HCT116 (cell line): ENCODE data around the gene PXDN. TPM values are rescaled to one million over a fixed set of nuclear protein-coding genes. Genes with fewer than 3 reads are reported as not detected.

Experiments used
- ATAC-seq: fragments of 200-7000 bp; cut with Tn5 transposase; 2 replicates; pipeline ENCODE4 v1.9.1; 2020; ENCODE audit warnings: mild to moderate bottlenecking, moderate library complexity
- BruUV-seq: library from RNA; stranded (reverse); fragments of 400-500 nt; replicated peaks from 2 replicates; lab custom pipeline; 2021; lab: Mats Ljungman, UMichigan
- CTCF ChIA-PET: fragments of 300-600 bp; sonication (Branson Sonifier 250); formaldehyde crosslinking; loops from one replicate; lab custom pipeline; 2021; ENCODE audit warnings: antibody characterized with exemption; lab: Charles Lee
- POLR2A ChIA-PET: fragments of 300-600, 350-600 bp; sonication (Branson Sonifier 250); formaldehyde crosslinking; loops from one replicate; lab custom pipeline; 2021; ENCODE audit warnings: antibody characterized with exemption; lab: Charles Lee
- RAD21 ChIA-PET, 2 experiments: fragments of 300-600 bp; sonication (Branson Sonifier 250); formaldehyde crosslinking; loops; one replicate each; lab custom pipeline; 2023; ENCODE audit warnings: low total read pairs in 2 of 2; ENCODE audit not compliant: uncharacterized antibody in 2 of 2, unreplicated experiment in 2 of 2, low non-redundant PET in 1 of 2; lab: Charles Lee
- DNase-seq: peaks from one replicate; pipeline ENCODE4 v3.0.0-alpha.2; 2010; ENCODE audit warnings: low read depth, low spot score
- H2AFZ ChIP-seq: fragments of 200-600 bp; shearing (Covaris generic), sonication (generic); 2 replicates; pipeline ENCODE4 v1.6.1; 2017; ENCODE audit warnings: low read depth, mixed run types, mixed read lengths, antibody characterized with exemption, low read length; ENCODE audit not compliant: poor library complexity, severe bottlenecking
- H3K27ac ChIP-seq: 2 replicates; pipeline ENCODE4 v1.5.1; 2012; ENCODE audit warnings: low read depth, low read length
- H3K27me3 ChIP-seq: fragments of 200-600 bp; sonication (generic); 2 replicates; pipeline ENCODE4 v1.6.1; 2016; ENCODE audit warnings: mixed run types, low read length, mixed read lengths; ENCODE audit not compliant: insufficient read depth
- H3K36me3 ChIP-seq, 2 experiments: fragments of 200-500 bp in 1 of 2; fragments of 200-600 bp in 1 of 2; sonication (Bioruptor generic) in 1 of 2; sonication (generic) in 1 of 2; 2 replicates each; pipeline versions ENCODE4 v1.5.1 to v1.6.1; 2014 to 2016; ENCODE audit warnings: low read length in 2 of 2, inconsistent platforms in 1 of 2, mixed read lengths in 1 of 2, mixed run types in 1 of 2; ENCODE audit not compliant: insufficient read depth in 2 of 2, control insufficient read depth in 1 of 2
- H3K4me1 ChIP-seq, 2 experiments: fragments of 200-600 bp in 1 of 2; sonication (generic) in 1 of 2; 2 replicates each; pipeline versions ENCODE4 v1.5.1 to v1.6.1; 2012 to 2017; ENCODE audit warnings: low read length in 2 of 2, inconsistent platforms in 1 of 2, mild to moderate bottlenecking in 1 of 2, mixed read lengths in 1 of 2, mixed run types in 1 of 2, moderate library complexity in 1 of 2; ENCODE audit not compliant: insufficient read depth in 2 of 2, control insufficient read depth in 1 of 2
- H3K4me2 ChIP-seq: fragments of 200-600 bp; sonication (generic); 2 replicates; pipeline ENCODE4 v1.6.1; 2017; ENCODE audit warnings: mixed run types, low read length, mixed read lengths
- H3K4me3 ChIP-seq, 2 experiments: fragments of 200-600 bp in 1 of 2; sonication (generic) in 1 of 2; replicated peaks in 1 of 2; 2 replicates each; pipeline ENCODE4 v1.5.1; 2011 to 2016; ENCODE audit warnings: low read length in 2 of 2, control low read depth in 1 of 2, low read depth in 1 of 2, mild to moderate bottlenecking in 1 of 2, mixed read lengths in 1 of 2, mixed run types in 1 of 2
- H3K79me2 ChIP-seq: fragments of 200-600 bp; sonication (generic); 2 replicates; pipeline ENCODE4 v1.6.1; 2017; ENCODE audit warnings: mild to moderate bottlenecking, mixed run types, low read length, moderate library complexity, mixed read lengths; ENCODE audit not compliant: insufficient read depth
- H3K9ac ChIP-seq: fragments of 200-600 bp; sonication (generic); 2 replicates; pipeline ENCODE4 v1.6.1; 2016; ENCODE audit warnings: low read length, mixed read lengths
- H3K9me2 ChIP-seq: fragments of 200-600 bp; sonication (generic), shearing (Covaris generic); 2 replicates; pipeline ENCODE4 v1.6.1; 2017; ENCODE audit warnings: mixed run types, mild to moderate bottlenecking, moderate library complexity; ENCODE audit not compliant: insufficient read depth
- H3K9me3 ChIP-seq, 2 experiments: fragments of 200-500 bp in 1 of 2; fragments of 200-600 bp in 1 of 2; sonication (Bioruptor generic) in 1 of 2; sonication (generic) in 1 of 2; 2 replicates each; pipeline ENCODE4 v1.6.1; 2014 to 2017; ENCODE audit warnings: low read length in 2 of 2, mixed read lengths in 2 of 2, inconsistent platforms in 1 of 2, low read depth in 1 of 2, mild to moderate bottlenecking in 1 of 2, mixed run types in 1 of 2, moderate library complexity in 1 of 2; ENCODE audit not compliant: control insufficient read depth in 1 of 2, insufficient read depth in 1 of 2
- H4K20me1 ChIP-seq: fragments of 200-600 bp; sonication (generic), shearing (Covaris generic); 2 replicates; pipeline ENCODE4 v1.6.1; 2017; ENCODE audit warnings: mixed run types, mild to moderate bottlenecking, moderate library complexity; ENCODE audit not compliant: insufficient read depth
- ATF3 ChIP-seq: IDR thresholded peaks from 2 replicates; pipeline ENCODE4 v1.6.1; 2012
- CBX3 ChIP-seq: IDR thresholded peaks from 2 replicates; pipeline ENCODE4 v1.6.1; 2012; ENCODE audit warnings: low read depth
- CEBPB ChIP-seq: IDR thresholded peaks from 2 replicates; pipeline ENCODE4 v1.6.1; 2012; ENCODE audit warnings: low read depth
- CTCF ChIP-seq, 3 experiments: fragments of 200-600 bp in 1 of 3; sonication (generic) in 1 of 3; IDR thresholded peaks in 2 of 3; conservative IDR thresholded peaks in 1 of 3; 2 replicates each; pipeline ENCODE4 v1.5.1; 2012 to 2017; ENCODE audit warnings: low read depth in 2 of 3, low read length in 2 of 3, antibody characterized with exemption in 1 of 3, borderline replicate concordance in 1 of 3, control low read depth in 1 of 3, mild to moderate bottlenecking in 1 of 3, mixed read lengths in 1 of 3, mixed run types in 1 of 3, moderate library complexity in 1 of 3; ENCODE audit not compliant: insufficient read depth in 1 of 3
- EGR1 ChIP-seq: IDR thresholded peaks from 2 replicates; pipeline ENCODE4 v1.6.1; 2012; ENCODE audit warnings: low read depth
- ELF1 ChIP-seq: IDR thresholded peaks from 2 replicates; pipeline ENCODE4 v1.6.1; 2012; ENCODE audit warnings: low read depth, borderline replicate concordance
- EZH2 ChIP-seq: fragments of 200-600 bp; sonication (generic); IDR thresholded peaks from 2 replicates; pipeline ENCODE4 v1.6.1; 2017; ENCODE audit warnings: antibody characterized with exemption, mixed run types
- EZH2phosphoT487 ChIP-seq: fragments of 200-600 bp; IDR thresholded peaks from 2 replicates; pipeline ENCODE4 v1.6.1; 2018; ENCODE audit warnings: antibody characterized with exemption, borderline replicate concordance
- FOSL1 ChIP-seq: IDR thresholded peaks from 2 replicates; pipeline ENCODE4 v1.6.1; 2012; ENCODE audit warnings: low read depth
- JUND ChIP-seq: IDR thresholded peaks from 2 replicates; pipeline ENCODE4 v1.6.1; 2012
- POLR2A ChIP-seq: IDR thresholded peaks from 2 replicates; pipeline ENCODE4 v1.7.0; 2011; ENCODE audit warnings: borderline replicate concordance; ENCODE audit not compliant: insufficient read depth, insufficient read length; ENCODE audit errors: extremely low read depth
- POLR2AphosphoS5 ChIP-seq: IDR thresholded peaks from 2 replicates; pipeline ENCODE4 v1.6.1; 2011; ENCODE audit warnings: mild to moderate bottlenecking, low read depth, low read length, moderate library complexity
- SIN3A ChIP-seq: IDR thresholded peaks from 2 replicates; pipeline ENCODE4 v1.6.1; 2012; ENCODE audit warnings: low read depth
- SP1 ChIP-seq: IDR thresholded peaks from 2 replicates; pipeline ENCODE4 v1.6.1; 2012; ENCODE audit warnings: low read depth
- SRF ChIP-seq: IDR thresholded peaks from 2 replicates; pipeline ENCODE4 v1.6.1; 2012; ENCODE audit warnings: low read depth
- TCF7L2 ChIP-seq: IDR thresholded peaks from 2 replicates; pipeline ENCODE4 v1.7.0; 2011; ENCODE audit warnings: borderline replicate concordance, inconsistent platforms; ENCODE audit not compliant: insufficient read depth, insufficient read length; ENCODE audit errors: extremely low read depth
- YY1 ChIP-seq: IDR thresholded peaks from 2 replicates; pipeline ENCODE4 v1.6.1; 2011; ENCODE audit warnings: low read length, low read depth, moderate library complexity, mild to moderate bottlenecking; ENCODE audit not compliant: insufficient replicate concordance; ENCODE audit errors: extremely low read depth
- ZNF274 ChIP-seq: fragments of 200-500 bp; sonication (Bioruptor generic); IDR thresholded peaks from 2 replicates; pipeline ENCODE4 v1.6.1; 2014; ENCODE audit warnings: mild to moderate bottlenecking, low read depth, low read length, inconsistent platforms
- intact Hi-C: fragments of 100-400 bp; cut with micrococcal nuclease; formaldehyde crosslinking; loops from 2 replicates; pipeline ENCODE4 v1.10.0; 2022
- total RNA-seq: library from RNA; stranded (reverse); gene quantifications from one replicate; pipeline ENCODE4 v1.2.1, GENCODE V29; 2021; ENCODE audit not compliant: unreplicated experiment
- TF ChIP-seq, protein P1 (sequence below): IDR thresholded peaks from 2 replicates; pipeline ENCODE4 v1.6.1; 2011; ENCODE audit warnings: mild to moderate bottlenecking, low read length, moderate library complexity; ENCODE audit not compliant: insufficient replicate concordance; ENCODE audit errors: extremely low read depth
- TF ChIP-seq, protein P2 (sequence below): IDR thresholded peaks from 2 replicates; pipeline ENCODE4 v1.6.1; 2012

PXDN gene
- total RNA-seq, 1 experiment from 2014 or later = 10.7 TPM

DNA sequence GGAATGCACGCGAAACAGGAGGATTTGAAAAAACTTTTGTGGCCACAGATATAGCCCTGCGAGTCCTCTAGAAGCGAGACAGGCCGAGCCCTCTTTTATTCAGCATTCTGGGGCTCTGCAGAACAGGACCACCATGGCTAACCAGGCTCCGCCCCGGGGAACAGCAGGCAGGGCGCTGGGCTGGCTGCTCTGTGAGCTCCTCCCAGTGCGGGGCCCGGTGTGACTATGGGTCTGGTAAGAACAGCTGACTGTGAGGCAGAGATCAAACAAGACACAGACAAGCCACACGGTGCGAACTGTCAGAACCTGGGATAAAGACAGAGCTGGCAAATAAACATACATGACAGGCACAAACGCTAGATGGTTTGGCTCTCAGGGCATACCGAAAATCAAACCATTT is 15.5 kb downstream of the PXDN start (continued):
- TF ChIP-seq, protein P1, sequence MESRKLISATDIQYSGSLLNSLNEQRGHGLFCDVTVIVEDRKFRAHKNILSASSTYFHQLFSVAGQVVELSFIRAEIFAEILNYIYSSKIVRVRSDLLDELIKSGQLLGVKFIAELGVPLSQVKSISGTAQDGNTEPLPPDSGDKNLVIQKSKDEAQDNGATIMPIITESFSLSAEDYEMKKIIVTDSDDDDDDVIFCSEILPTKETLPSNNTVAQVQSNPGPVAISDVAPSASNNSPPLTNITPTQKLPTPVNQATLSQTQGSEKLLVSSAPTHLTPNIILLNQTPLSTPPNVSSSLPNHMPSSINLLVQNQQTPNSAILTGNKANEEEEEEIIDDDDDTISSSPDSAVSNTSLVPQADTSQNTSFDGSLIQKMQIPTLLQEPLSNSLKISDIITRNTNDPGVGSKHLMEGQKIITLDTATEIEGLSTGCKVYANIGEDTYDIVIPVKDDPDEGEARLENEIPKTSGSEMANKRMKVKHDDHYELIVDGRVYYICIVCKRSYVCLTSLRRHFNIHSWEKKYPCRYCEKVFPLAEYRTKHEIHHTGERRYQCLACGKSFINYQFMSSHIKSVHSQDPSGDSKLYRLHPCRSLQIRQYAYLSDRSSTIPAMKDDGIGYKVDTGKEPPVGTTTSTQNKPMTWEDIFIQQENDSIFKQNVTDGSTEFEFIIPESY = no peak
- TF ChIP-seq EGR1 (no peak), SP1 (no peak), POLR2A (no peak), EZH2phosphoT487 (no peak), ZNF274 (no peak)

DNA sequence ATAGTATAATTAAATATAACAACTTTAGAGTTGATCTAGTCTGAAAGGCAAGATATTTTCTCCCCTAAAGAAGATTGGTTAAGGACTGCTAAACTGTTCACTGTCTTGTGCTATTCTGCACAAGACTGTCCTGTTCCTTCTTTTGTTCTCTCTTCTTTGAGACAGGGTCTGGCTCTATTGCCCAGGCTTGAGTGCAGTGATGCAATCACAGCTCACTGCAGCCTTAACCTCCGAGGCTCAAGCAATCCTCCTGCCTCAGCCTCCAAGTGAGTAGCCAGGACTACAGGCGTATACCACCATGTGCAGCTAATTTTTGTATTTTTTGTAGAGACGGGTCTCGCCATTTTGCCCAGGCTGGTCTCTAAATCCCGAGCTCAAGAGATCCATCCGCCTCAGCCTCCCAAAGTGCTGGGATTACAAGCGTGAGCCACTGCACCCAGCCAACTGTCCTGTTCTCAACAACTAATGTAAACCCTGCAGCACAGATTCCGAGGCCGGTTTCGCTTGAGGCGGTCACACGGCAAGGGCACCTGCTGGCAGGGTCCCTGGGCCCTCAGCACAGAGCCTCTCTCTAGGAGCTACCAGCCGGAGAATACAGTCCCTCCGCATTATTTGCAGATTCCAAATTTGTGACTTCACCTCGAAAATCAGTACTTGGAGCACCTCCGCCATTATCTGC is 16.4 kb downstream of the PXDN start:
- H3K9me2 ChIP-seq = no peaks in the 10 kb centered on the region
- H3K9ac ChIP-seq = no peak overlapping the region
- H3K4me2 ChIP-seq = no peak overlapping the region
- no peak overlapping the region for H3K4me3 ChIP-seq
- no peaks in the 10 kb centered on the region for H3K4me1 ChIP-seq
- H3K9me3 ChIP-seq = no peaks in the 10 kb centered on the region
- no peak for DNase-seq
- H3K79me2 ChIP-seq = no peaks in the 10 kb centered on the region
- no peak for ATAC-seq
- BruUV-seq = no TSS peak
- intact Hi-C loops = no loop called here
- H3K27me3 ChIP-seq = no peaks in the 10 kb centered on the region
- ChIA-PET RAD21 (no interaction called here), CTCF (no interaction called here), POLR2A (no interaction called here)
- no peaks in the 10 kb centered on the region for H4K20me1 ChIP-seq
- H3K27ac ChIP-seq = no peak overlapping the region
- no peak overlapping the region for H2AFZ ChIP-seq
- H3K36me3 ChIP-seq = no peaks in the 10 kb centered on the region
- TF ChIP-seq POLR2AphosphoS5 = no peak
- TF ChIP-seq SP1 = no peak
- no peak for TF ChIP-seq CTCF (IDR thresholded peaks at IDR 0.05 in 2 of 3, conservative IDR thresholded peaks at IDR 0.05 in 1 of 3; ENCODE audit: borderline replicate concordance in 1 of 3, insufficient read depth in 1 of 3, low read depth in 2 of 3, low read length in 2 of 3)
- TF ChIP-seq ZNF274 = no peak
- TF ChIP-seq ATF3 = no peak
- TF ChIP-seq, protein P1 = no peak
- no peak for TF ChIP-seq CBX3
- no peak for TF ChIP-seq SIN3A
- TF ChIP-seq FOSL1 = no peak
- TF ChIP-seq EZH2phosphoT487 = no peak
- TF ChIP-seq ELF1 = no peak
- no peak for TF ChIP-seq SRF
- TF ChIP-seq CEBPB = no peak
- no peak for TF ChIP-seq JUND
- TF ChIP-seq YY1 = no peak
- TF ChIP-seq EZH2 = no peak
- no peak for TF ChIP-seq TCF7L2
- TF ChIP-seq, protein P2, sequence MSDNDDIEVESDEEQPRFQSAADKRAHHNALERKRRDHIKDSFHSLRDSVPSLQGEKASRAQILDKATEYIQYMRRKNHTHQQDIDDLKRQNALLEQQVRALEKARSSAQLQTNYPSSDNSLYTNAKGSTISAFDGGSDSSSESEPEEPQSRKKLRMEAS = no peak
